Fibroblast of lung (primary cell): Measurements from ENCODE around the gene KCNJ14. TPM values are rescaled to one million over a fixed set of nuclear protein-coding genes. Genes with fewer than 3 reads are reported as not detected.

Source experiments
- DNase-seq, 2 donors: peaks; one replicate each; pipeline versions ENCODE4 v3.0.0 to v3.0.0-alpha.2; 2010; ENCODE audit warnings: low read depth in 2 of 2
- H2AFZ ChIP-seq: 2 replicates; pipeline ENCODE4 v1.5.1; 2012; ENCODE audit warnings: low read length, control low read depth, inconsistent platforms
- H3K27ac ChIP-seq: 2 replicates; pipeline ENCODE4 v1.5.1; 2011; ENCODE audit warnings: low read length, control low read depth; ENCODE audit not compliant: insufficient read depth
- H3K27me3 ChIP-seq: 2 replicates; pipeline ENCODE4 v1.5.1; 2011; ENCODE audit warnings: mild to moderate bottlenecking, low read length; ENCODE audit not compliant: control insufficient read depth, insufficient read depth
- H3K36me3 ChIP-seq: 2 replicates; pipeline ENCODE4 v1.5.1; 2011; ENCODE audit warnings: low read length; ENCODE audit not compliant: control insufficient read depth, insufficient read depth
- H3K4me1 ChIP-seq: 2 replicates; pipeline ENCODE4 v1.5.1; 2011; ENCODE audit warnings: low read length; ENCODE audit not compliant: control insufficient read depth, insufficient read depth; ENCODE audit errors: extremely low read depth
- H3K4me2 ChIP-seq: 2 replicates; pipeline ENCODE4 v1.5.1; 2011; ENCODE audit warnings: low read length, control low read depth; ENCODE audit not compliant: insufficient read depth; ENCODE audit errors: extremely low read depth
- H3K4me3 ChIP-seq, 4 experiments: fragments of 200-600 bp in 1 of 4; sonication (generic) in 1 of 4; replicated peaks in 1 of 4; 2 replicates each; pipeline ENCODE4 v1.5.1; 2011 to 2016; ENCODE audit warnings: low read length in 4 of 4, low read depth in 3 of 4, mild to moderate bottlenecking in 3 of 4, control low read depth in 2 of 4, inconsistent platforms in 1 of 4, mixed read lengths in 1 of 4; ENCODE audit not compliant: insufficient read depth in 1 of 4; ENCODE audit errors: control extremely low read depth in 1 of 4
- H3K79me2 ChIP-seq: 2 replicates; pipeline ENCODE4 v1.5.1; 2012; ENCODE audit warnings: mild to moderate bottlenecking, low read length, inconsistent platforms; ENCODE audit not compliant: control insufficient read depth, insufficient read depth
- H3K9ac ChIP-seq: 2 replicates; pipeline ENCODE4 v1.5.1; 2011; ENCODE audit warnings: mild to moderate bottlenecking, low read length, control low read depth; ENCODE audit not compliant: insufficient read depth
- H3K9me3 ChIP-seq: 2 replicates; pipeline ENCODE4 v1.5.1; 2012; ENCODE audit warnings: low read depth, low read length; ENCODE audit not compliant: control insufficient read depth, insufficient read depth
- H4K20me1 ChIP-seq: 2 replicates; pipeline ENCODE4 v1.5.1; 2011; ENCODE audit warnings: low read length; ENCODE audit not compliant: control insufficient read depth, insufficient read depth; ENCODE audit errors: extremely low read depth
- CTCF ChIP-seq, 2 donors: IDR thresholded peaks in 1 of 2; conservative IDR thresholded peaks in 1 of 2; 1 replicate in 1 of 2; 2 replicates in 1 of 2; pipeline ENCODE4 v1.5.1; 2011 to 2012; ENCODE audit warnings: low read length in 2 of 2, control low read depth in 1 of 2, inconsistent platforms in 1 of 2, low read depth in 1 of 2, mild to moderate bottlenecking in 1 of 2
- EZH2 ChIP-seq: IDR thresholded peaks from 2 replicates; pipeline ENCODE4 v1.5.1; 2012; ENCODE audit warnings: low read length, control low read depth, mild to moderate bottlenecking; ENCODE audit errors: missing control alignments
- polyA plus RNA-seq, 2 donors: library from polyadenylated mRNA; depleted of rRNA in 1 of 2; stranded (reverse) in 1 of 2; unstranded in 1 of 2; fragments of >200 nt; gene quantifications; 2 replicates each; pipeline ENCODE4 v1.2.1, GENCODE V29; 2011 to 2012; ENCODE audit warnings: missing spikeins in 1 of 2
- total RNA-seq: library from RNA; depleted of rRNA; stranded (reverse); fragments of >200 nt; gene quantifications from 2 replicates; pipeline ENCODE4 v1.2.1, GENCODE V29; 2014

The KCNJ14 gene
- total and polyA plus RNA-seq, 2 donors (not counting 1 experiment from before 2014, with no cell fraction given), result 0.15 to 0.50 TPM

DNA sequence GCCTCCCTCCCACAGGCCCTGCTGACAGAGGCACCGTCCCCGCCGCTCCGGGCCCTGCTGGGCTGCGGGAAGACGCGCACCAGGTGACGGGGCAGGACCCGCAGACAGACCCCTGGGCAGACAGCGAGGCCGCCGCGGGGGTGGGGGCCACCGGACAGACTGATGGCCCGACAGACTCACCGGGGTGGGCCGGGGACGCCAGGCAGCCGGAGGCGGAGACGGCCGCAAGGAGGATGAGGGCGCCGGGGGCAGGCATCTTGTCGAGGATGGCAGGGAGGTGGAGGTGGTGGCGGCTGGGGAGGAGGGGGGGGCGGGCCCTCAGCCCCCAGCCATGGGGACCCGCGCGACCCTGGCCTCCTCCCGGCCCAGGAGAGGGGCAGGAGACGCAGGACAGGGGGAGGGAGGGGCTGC lies 56.0 kb downstream of the KCNJ14 start:
- Histone ChIP-seq H3K9me3 (no peaks in the 10 kb centered on the region), H3K4me3 (no peak overlapping the region), H3K79me2 (no peaks in the 10 kb centered on the region), H3K4me1 (peaks cover 2% of the 10 kb centered on the region), H3K4me2 (no peak overlapping the region), H4K20me1 (no peaks in the 10 kb centered on the region), H3K9ac (no peak overlapping the region), H3K36me3 (no peaks in the 10 kb centered on the region), H2AFZ (no peak overlapping the region), H3K27me3 (peaks cover 19% of the 10 kb centered on the region), H3K27ac (no peak overlapping the region)
- TF ChIP-seq EZH2, result no peak
- TF ChIP-seq CTCF (conservative IDR thresholded peaks at IDR 0.05 in 1 of 2, IDR thresholded peaks at IDR 0.05 in 1 of 2; ENCODE audit: low read depth in 1 of 2, low read length in 2 of 2), result no peak
- no peak for DNase-seq

DNA sequence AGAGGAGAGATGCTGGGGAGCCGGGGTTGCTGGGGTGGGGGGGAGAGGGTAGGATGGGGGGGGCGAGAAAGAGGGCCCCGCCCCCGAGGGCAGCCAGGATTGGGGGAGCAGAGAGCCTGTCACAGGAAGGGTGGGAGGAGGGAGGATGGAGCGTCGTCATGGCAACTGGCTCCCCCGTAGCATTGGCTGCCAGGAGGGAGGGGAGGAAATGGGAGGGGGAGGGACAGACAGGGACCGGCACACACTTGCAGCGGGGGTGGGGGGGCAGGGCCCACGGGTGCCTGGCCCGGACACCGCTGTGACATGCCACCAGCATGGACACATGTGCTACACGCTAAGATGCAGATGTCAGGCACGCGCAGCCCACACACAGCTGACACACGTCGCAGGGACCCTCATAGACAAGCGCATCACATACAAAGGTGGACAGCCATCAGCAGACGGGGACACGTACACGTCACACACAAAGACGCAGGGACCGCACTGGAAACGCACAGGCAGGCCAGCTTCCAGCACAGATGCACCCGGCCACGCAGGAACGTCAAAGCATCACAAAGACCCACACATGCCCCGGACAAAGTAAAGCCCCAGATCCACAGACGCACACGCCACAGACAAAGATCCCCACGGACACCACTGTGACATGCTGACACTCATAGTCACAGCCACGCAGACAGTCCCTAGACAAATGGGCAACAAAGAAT lies 56.6 kb downstream of the KCNJ14 start, which contains the start of gene LMTK3:
Gene LMTK3 (minus strand): TSS at position 36 of the 704 bp plus-strand sequence. CDS start 259 bp downstream, outside the sequence.
- H3K27me3 ChIP-seq, result peaks cover 19% of the 10 kb centered on the region
- no peaks in the 10 kb centered on the region for H3K79me2 ChIP-seq
- TF ChIP-seq EZH2 (no peak), CTCF (conservative IDR thresholded peaks at IDR 0.05 in 1 of 2, IDR thresholded peaks at IDR 0.05 in 1 of 2; ENCODE audit: low read depth in 1 of 2, low read length in 2 of 2) (no peak)
- no peak within 1 kb of the TSS for H3K27ac ChIP-seq
- H4K20me1 ChIP-seq, result no peaks in the 10 kb centered on the region
- H3K9me3 ChIP-seq, result no peaks in the 10 kb centered on the region
- H2AFZ ChIP-seq, result no peak within 1 kb of the TSS
- H3K36me3 ChIP-seq, result no peaks in the 10 kb centered on the region
- no peak within 1 kb of the TSS for H3K9ac ChIP-seq
- peak; percentile 22 to 36 for DNase-seq
- peak within 1 kb of the TSS; percentile 64 for H3K4me2 ChIP-seq
- H3K4me1 ChIP-seq, result peaks cover 2% of the 10 kb centered on the region
- H3K4me3 ChIP-seq, result peak within 1 kb of the TSS in 1 of 4 experiments; percentile 11

- DNase-seq, result no peak
- Histone ChIP-seq H3K79me2 (no peaks in the 10 kb centered on the region), H3K9me3 (no peaks in the 10 kb centered on the region), H3K4me1 (peaks cover 2% of the 10 kb centered on the region), H3K4me3 (no peak overlapping the region), H3K9ac (no peak overlapping the region), H3K4me2 (no peak overlapping the region), H3K27me3 (peaks cover 19% of the 10 kb centered on the region), H4K20me1 (no peaks in the 10 kb centered on the region), H3K36me3 (no peaks in the 10 kb centered on the region), H3K27ac (no peak overlapping the region), H2AFZ (no peak overlapping the region)
- TF ChIP-seq CTCF (conservative IDR thresholded peaks at IDR 0.05 in 1 of 2, IDR thresholded peaks at IDR 0.05 in 1 of 2; ENCODE audit: low read depth in 1 of 2, low read length in 2 of 2), result no peak
- TF ChIP-seq EZH2, result peak; percentile 89
These were observed 57.3 kb downstream of the KCNJ14 start for GRCh38 chr19:48512504-48513288.
